GM12878 (cell line): Measurements from ENCODE around the gene SLC7A10. TPM values are rescaled to one million over a fixed set of nuclear protein-coding genes. Genes with fewer than 3 reads are reported as not detected.

Source experiments
- ATAC-seq: fragments of 200-7000 bp; cut with Tn5 transposase; 3 replicates; pipeline ENCODE4 v1.9.1; 2020; ENCODE audit warnings: mild to moderate bottlenecking, moderate library complexity
- BruUV-seq: library from RNA; stranded (reverse); fragments of 400-500 nt; replicated peaks from 2 replicates; lab custom pipeline; 2021; lab: Mats Ljungman, UMichigan
- CTCF ChIA-PET: fragments of 300-600 bp; sonication (Branson Sonifier 250); formaldehyde crosslinking; extraction: SDS; loops from one replicate; lab custom pipeline; 2021; ENCODE audit warnings: inconsistent platforms; lab: Yijun Ruan, JAX
- POLR2A ChIA-PET: fragments of 350-600 bp; formaldehyde crosslinking; extraction: SDS; loops from one replicate; lab custom pipeline; 2021; ENCODE audit warnings: inconsistent platforms; lab: Charles Lee
- RAD21 ChIA-PET: fragments of 300-600 bp; sonication (Branson Sonifier 250); formaldehyde crosslinking; loops from one replicate; lab custom pipeline; 2023; ENCODE audit warnings: antibody characterized with exemption; ENCODE audit not compliant: unreplicated experiment; lab: Charles Lee
- SMC1A ChIA-PET: fragments of 300-600 bp; sonication (Branson Sonifier 250); formaldehyde crosslinking; loops from one replicate; lab custom pipeline; 2023; ENCODE audit not compliant: unreplicated experiment, uncharacterized antibody; lab: Charles Lee
- DNase-seq: peaks from one replicate; pipeline ENCODE4 v3.0.0-alpha.2; 2011; ENCODE audit warnings: low read depth, low spot score
- FAIRE-seq: peaks from 3 replicates; lab custom pipeline; 2011; peaks lifted over from hg19 to GRCh38; lab: Jason Lieb, UNC
- H2AFZ ChIP-seq: 2 replicates; pipeline ENCODE4 v1.6.0; 2011; ENCODE audit warnings: low read depth, low read length, control low read depth; ENCODE audit not compliant: control insufficient read depth
- H3K27ac ChIP-seq: 2 replicates; pipeline ENCODE4 v1.5.1; 2011; ENCODE audit warnings: control low read depth; ENCODE audit not compliant: control insufficient read depth, insufficient read depth
- H3K27me3 ChIP-seq, 2 experiments: replicated peaks in 1 of 2; 2 replicates each; pipeline versions ENCODE4 v1.6.0 to v1.6.1; 2011; ENCODE audit warnings: low read length in 1 of 2; ENCODE audit not compliant: control insufficient read depth in 2 of 2, insufficient read depth in 2 of 2
- H3K36me3 ChIP-seq, 2 experiments: 2 replicates each; pipeline ENCODE4 v1.5.1; 2011; ENCODE audit warnings: low read length in 1 of 2; ENCODE audit not compliant: control insufficient read depth in 2 of 2, insufficient read depth in 2 of 2
- H3K4me1 ChIP-seq: 2 replicates; pipeline ENCODE4 v1.6.1; 2011; ENCODE audit warnings: mild to moderate bottlenecking, low read length, moderate library complexity, mixed read lengths; ENCODE audit not compliant: control insufficient read depth, insufficient read depth
- H3K4me2 ChIP-seq: 2 replicates; pipeline ENCODE4 v1.6.0; 2011; ENCODE audit warnings: control low read depth; ENCODE audit not compliant: control insufficient read depth, insufficient read depth
- H3K4me3 ChIP-seq: fragments of 200-600 bp; sonication (generic); 2 replicates; pipeline ENCODE4 v1.5.1; 2016
- H3K79me2 ChIP-seq: 2 replicates; pipeline ENCODE4 v1.6.0; 2011; ENCODE audit warnings: low read length; ENCODE audit not compliant: control insufficient read depth, insufficient read depth
- H3K9ac ChIP-seq: 2 replicates; pipeline ENCODE4 v1.8.0; 2011; ENCODE audit warnings: low read length, control low read depth, mixed read lengths; ENCODE audit not compliant: control insufficient read depth, insufficient read depth
- H3K9me3 ChIP-seq: replicated peaks from 3 replicates; pipeline ENCODE4 v1.5.1; 2011; ENCODE audit warnings: mild to moderate bottlenecking, low read length; ENCODE audit not compliant: control insufficient read depth, insufficient read depth
- H4K20me1 ChIP-seq: 2 replicates; pipeline ENCODE4 v1.6.0; 2011; ENCODE audit not compliant: control insufficient read depth, insufficient read depth
- CBX5 ChIP-seq: sonication (generic); IDR thresholded peaks from 2 replicates; pipeline ENCODE4 v1.6.1; 2016; ENCODE audit warnings: low read depth, moderate library complexity, mild to moderate bottlenecking, inconsistent platforms
- CUX1 ChIP-seq: IDR thresholded peaks from 2 replicates; pipeline ENCODE4 v1.6.1; 2012; ENCODE audit warnings: improper control_type of control experiment, low read depth, low read length; ENCODE audit not compliant: insufficient replicate concordance
- FOS ChIP-seq: IDR thresholded peaks from 3 replicates; pipeline ENCODE4 v1.6.1; 2011; ENCODE audit warnings: borderline replicate concordance; ENCODE audit not compliant: insufficient read length; ENCODE audit errors: extremely low read depth
- FOXK2 ChIP-seq: fragments of 450-650 bp; IDR thresholded peaks from 2 replicates; pipeline ENCODE4 v1.6.1; 2017; ENCODE audit warnings: mild to moderate bottlenecking, moderate library complexity
- PAX5 ChIP-seq: IDR thresholded peaks from 2 replicates; pipeline ENCODE4 v1.6.1; 2011; ENCODE audit warnings: low read depth, low read length, borderline replicate concordance
- RELB ChIP-seq: fragments of 450-650 bp; IDR thresholded peaks from 2 replicates; pipeline ENCODE4 v1.6.1; 2017; ENCODE audit warnings: low read depth, mild to moderate bottlenecking, moderate library complexity
- SREBF1 ChIP-seq: IDR thresholded peaks from 2 replicates; pipeline ENCODE4 v1.6.1; 2012; ENCODE audit warnings: mild to moderate bottlenecking, low read length
- TARDBP ChIP-seq: IDR thresholded peaks from 2 replicates; pipeline ENCODE4 v1.6.1; 2016; ENCODE audit warnings: borderline replicate concordance
- TCF7 ChIP-seq: IDR thresholded peaks from 2 replicates; pipeline ENCODE4 v1.6.1; 2014; ENCODE audit warnings: antibody characterized with exemption, borderline replicate concordance
- YY1 ChIP-seq: IDR thresholded peaks from 2 replicates; pipeline ENCODE4 v1.6.1; 2011; ENCODE audit warnings: low read depth, mild to moderate bottlenecking, low read length
- ZSCAN29 ChIP-seq: fragments of 450-650 bp; IDR thresholded peaks from 2 replicates; pipeline ENCODE4 v1.6.1; 2017; ENCODE audit warnings: mild to moderate bottlenecking, moderate library complexity
- WGBS: methylation state at CpG from one replicate; pipeline ENCODE4 v1.1.6; 2016; ENCODE audit warnings: low lambda C conversion rate; ENCODE audit not compliant: insufficient replicate concordance, insufficient coverage; ENCODE audit errors: missing lambda C conversion rate; 5-methylcytosine and 5-hydroxymethylcytosine counted together
- in situ Hi-C: fragments of 300-500 bp; cut with MboI; formaldehyde crosslinking; loops from 9 replicates; pipeline ENCODE4 v1.14.3; 2018; ENCODE audit warnings: mixed read lengths
- intact Hi-C: fragments of 100-400 bp; cut with micrococcal nuclease; formaldehyde crosslinking; loops from one replicate; pipeline ENCODE4 v1.14.2; 2022; ENCODE audit not compliant: unreplicated experiment
- polyA plus RNA-seq, 11 experiments: library from polyadenylated mRNA; depleted of rRNA in 4 of 11; unstranded in 6 of 11; stranded (reverse) in 5 of 11; fragments of >200 nt; fragmentation: Nextera tagmentation in 4 of 11; fragmentation: Illumina TruSeq in 1 of 11; extraction: Ambion mirVana in 4 of 11; extraction: Trizol in 1 of 11; gene quantifications; 1 replicate in 1 of 11; 2 replicates in 10 of 11; pipeline versions ENCODE4 v1.2.1 to v1.2.3, GENCODE V29; 2011 to 2016; ENCODE audit warnings: inconsistent platforms in 2 of 11, missing spikeins in 2 of 11, low read depth in 1 of 11
- total RNA-seq, 4 experiments: library from RNA; depleted of rRNA in 3 of 4; stranded (reverse); fragments of >200 nt in 3 of 4; fragmentation: Illumina TruSeq in 1 of 4; extraction: Trizol in 1 of 4; gene quantifications; 2 replicates each; pipeline versions ENCODE4 v1.2.1 to v1.2.3, GENCODE V29; 2013 to 2021
- TF ChIP-seq, protein P1 (sequence below): fragments of 450-650 bp; formaldehyde crosslinking; IDR thresholded peaks from 2 replicates; pipeline ENCODE4 v1.5.0; 2022; ENCODE audit warnings: mild to moderate bottlenecking, missing genetic modification characterization

SLC7A10 gene
- total and polyA plus RNA-seq, 10 of the 15 experiments (the other 5 are each of a cell fraction or from before 2014, with no cell fraction given) = not detected

- no peaks in the 10 kb centered on the region for H4K20me1 ChIP-seq
- H3K4me1 ChIP-seq = no peaks in the 10 kb centered on the region
- CTCF ChIA-PET = no interaction called here
- POLR2A ChIA-PET = no interaction called here
- WGBS = 33% methylated on average over 6 of the region's 8 CpGs
- no peaks in the 10 kb centered on the region for H3K27me3 ChIP-seq
- H3K9me3 ChIP-seq = no peaks in the 10 kb centered on the region
- ATAC-seq (no peak), FAIRE-seq (no peak), DNase-seq (no peak)
- H3K79me2 ChIP-seq = no peaks in the 10 kb centered on the region
- H3K27ac ChIP-seq = no peak overlapping the region
- in situ Hi-C loops = no loop called here
- intact Hi-C loops = no loop called here
- H2AFZ ChIP-seq = no peak overlapping the region
- RAD21 ChIA-PET = no interaction called here
- H3K36me3 ChIP-seq = no peaks in the 10 kb centered on the region
- SMC1A ChIA-PET = no interaction called here
- H3K4me3 ChIP-seq = no peak overlapping the region
- no peak overlapping the region for H3K9ac ChIP-seq
- BruUV-seq = no TSS peak
- H3K4me2 ChIP-seq = no peak overlapping the region
- TF ChIP-seq ZSCAN29 (no peak), RELB (no peak), PAX5 (no peak), TCF7 (no peak), CBX5 (no peak), YY1 (no peak), CUX1 (no peak), FOS (no peak), FOXK2 (no peak), TARDBP (no peak), SREBF1 (no peak)
- TF ChIP-seq, protein P1, sequence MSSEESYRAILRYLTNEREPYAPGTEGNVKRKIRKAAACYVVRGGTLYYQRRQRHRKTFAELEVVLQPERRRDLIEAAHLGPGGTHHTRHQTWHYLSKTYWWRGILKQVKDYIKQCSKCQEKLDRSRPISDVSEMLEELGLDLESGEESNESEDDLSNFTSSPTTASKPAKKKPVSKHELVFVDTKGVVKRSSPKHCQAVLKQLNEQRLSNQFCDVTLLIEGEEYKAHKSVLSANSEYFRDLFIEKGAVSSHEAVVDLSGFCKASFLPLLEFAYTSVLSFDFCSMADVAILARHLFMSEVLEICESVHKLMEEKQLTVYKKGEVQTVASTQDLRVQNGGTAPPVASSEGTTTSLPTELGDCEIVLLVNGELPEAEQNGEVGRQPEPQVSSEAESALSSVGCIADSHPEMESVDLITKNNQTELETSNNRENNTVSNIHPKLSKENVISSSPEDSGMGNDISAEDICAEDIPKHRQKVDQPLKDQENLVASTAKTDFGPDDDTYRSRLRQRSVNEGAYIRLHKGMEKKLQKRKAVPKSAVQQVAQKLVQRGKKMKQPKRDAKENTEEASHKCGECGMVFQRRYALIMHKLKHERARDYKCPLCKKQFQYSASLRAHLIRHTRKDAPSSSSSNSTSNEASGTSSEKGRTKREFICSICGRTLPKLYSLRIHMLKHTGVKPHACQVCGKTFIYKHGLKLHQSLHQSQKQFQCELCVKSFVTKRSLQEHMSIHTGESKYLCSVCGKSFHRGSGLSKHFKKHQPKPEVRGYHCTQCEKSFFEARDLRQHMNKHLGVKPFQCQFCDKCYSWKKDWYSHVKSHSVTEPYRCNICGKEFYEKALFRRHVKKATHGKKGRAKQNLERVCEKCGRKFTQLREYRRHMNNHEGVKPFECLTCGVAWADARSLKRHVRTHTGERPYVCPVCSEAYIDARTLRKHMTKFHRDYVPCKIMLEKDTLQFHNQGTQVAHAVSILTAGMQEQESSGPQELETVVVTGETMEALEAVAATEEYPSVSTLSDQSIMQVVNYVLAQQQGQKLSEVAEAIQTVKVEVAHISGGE (CRISPR knock-in tag) = no peak
These were observed 27.3 kb upstream of the SLC7A10 start for GRCh38 chr19:33252971-33253370.
